ENCODE results near the gene PRPF31. TPM values are rescaled to one million over a fixed set of nuclear protein-coding genes. Genes with fewer than 3 reads are reported as not detected.
A peak's percentile ranks its signal among the peaks of the same experiment; 100 is the strongest.

The PRPF31 gene
- total and polyA plus RNA-seq, 2 of the 13 experiments (the other 11 are each of a cell fraction or from before 2014, with no cell fraction given): 23.8 to 63.8 TPM

DNA sequence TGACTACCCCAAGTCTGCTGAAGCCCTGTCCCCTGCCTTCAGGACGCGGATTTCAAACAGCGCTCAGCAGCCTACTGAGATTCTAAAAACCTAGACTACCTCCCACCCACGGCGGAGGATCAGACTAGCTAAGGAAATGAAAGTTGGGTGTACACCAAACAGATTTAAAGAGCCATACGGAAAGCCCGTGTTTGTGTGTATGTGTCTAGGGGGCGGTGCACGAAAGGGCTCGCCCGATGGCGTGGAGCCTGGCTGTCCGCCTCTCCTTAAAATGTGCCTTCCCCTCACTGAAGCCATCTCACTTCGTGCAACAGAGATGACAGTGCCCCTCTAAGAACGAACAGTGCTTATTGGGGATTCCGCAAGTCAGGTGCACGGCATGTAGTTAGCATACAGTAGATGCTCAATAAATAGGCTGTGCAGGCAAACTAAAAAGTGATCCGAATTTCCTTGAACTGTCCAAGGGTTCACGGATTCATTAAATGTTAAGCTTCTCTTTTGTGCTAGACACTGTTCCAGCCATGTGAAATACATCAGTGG lies 43.3 kb downstream of the PRPF31 start (continued):
- TF ChIP-seq CBX2 (IDR thresholded peaks at IDR 0.05; ENCODE audit: low read depth, low read length) (no peak), CBX2 (CRISPR knock-in tag; IDR thresholded peaks at IDR 0.05; ENCODE audit: low read depth) (no peak), SMARCC2 (IDR thresholded peaks at IDR 0.05) (no peak), GATAD1 (CRISPR knock-in tag; IDR thresholded peaks at IDR 0.05) (no peak), HIC2 (CRISPR knock-in tag; IDR thresholded peaks at IDR 0.05; ENCODE audit: low read depth) (no peak; the same call in 1 of the 2 replicates), ZNF10 (CRISPR knock-in tag; IDR thresholded peaks at IDR 0.05; ENCODE audit: borderline replicate concordance, low read depth) (no peak), ZNF354B (CRISPR knock-in tag; IDR thresholded peaks at IDR 0.05) (0 out of 2 replicates have a peak, but pooled peaks have one; percentile 31), SMAD3 (CRISPR knock-in tag; IDR thresholded peaks at IDR 0.05) (no peak), ZNF367 (CRISPR knock-in tag; IDR thresholded peaks at IDR 0.05; ENCODE audit: borderline replicate concordance) (no peak), ARID5B (CRISPR knock-in tag; IDR thresholded peaks at IDR 0.05) (no peak), ZNF468 (CRISPR knock-in tag; IDR thresholded peaks at IDR 0.05) (no peak), JARID2 (CRISPR knock-in tag; IDR thresholded peaks at IDR 0.05; ENCODE audit: insufficient replicate concordance) (no peak), ZNF781 (CRISPR knock-in tag; IDR thresholded peaks at IDR 0.05; ENCODE audit: borderline replicate concordance, not compliant biosample characterization) (no peak), SNRNP70 (IDR thresholded peaks at IDR 0.05; ENCODE audit: low read depth, low read length) (no peak), ARID2 (CRISPR knock-in tag; IDR thresholded peaks at IDR 0.05; ENCODE audit: borderline replicate concordance) (0 out of 2 replicates have a peak, but pooled peaks have one; percentile 74), ATF1 (CRISPR knock-in tag; IDR thresholded peaks at IDR 0.05) (no peak), WIZ (CRISPR knock-in tag; IDR thresholded peaks at IDR 0.05) (no peak), JDP2 (CRISPR knock-in tag; IDR thresholded peaks at IDR 0.05; ENCODE audit: borderline replicate concordance) (no peak), GZF1 (CRISPR knock-in tag; IDR thresholded peaks at IDR 0.05) (0 out of 2 replicates have a peak, but pooled peaks have one; percentile 19), HMGA1 (CRISPR knock-in tag; conservative IDR thresholded peaks at IDR 0.05) (no peak), MIER2 (CRISPR knock-in tag; IDR thresholded peaks at IDR 0.05) (no peak)
- TF ChIP-seq, protein P1, sequence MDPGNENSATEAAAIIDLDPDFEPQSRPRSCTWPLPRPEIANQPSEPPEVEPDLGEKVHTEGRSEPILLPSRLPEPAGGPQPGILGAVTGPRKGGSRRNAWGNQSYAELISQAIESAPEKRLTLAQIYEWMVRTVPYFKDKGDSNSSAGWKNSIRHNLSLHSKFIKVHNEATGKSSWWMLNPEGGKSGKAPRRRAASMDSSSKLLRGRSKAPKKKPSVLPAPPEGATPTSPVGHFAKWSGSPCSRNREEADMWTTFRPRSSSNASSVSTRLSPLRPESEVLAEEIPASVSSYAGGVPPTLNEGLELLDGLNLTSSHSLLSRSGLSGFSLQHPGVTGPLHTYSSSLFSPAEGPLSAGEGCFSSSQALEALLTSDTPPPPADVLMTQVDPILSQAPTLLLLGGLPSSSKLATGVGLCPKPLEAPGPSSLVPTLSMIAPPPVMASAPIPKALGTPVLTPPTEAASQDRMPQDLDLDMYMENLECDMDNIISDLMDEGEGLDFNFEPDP (CRISPR knock-in tag; conservative IDR thresholded peaks at IDR 0.05): no peak
- TF ChIP-seq, protein P2, sequence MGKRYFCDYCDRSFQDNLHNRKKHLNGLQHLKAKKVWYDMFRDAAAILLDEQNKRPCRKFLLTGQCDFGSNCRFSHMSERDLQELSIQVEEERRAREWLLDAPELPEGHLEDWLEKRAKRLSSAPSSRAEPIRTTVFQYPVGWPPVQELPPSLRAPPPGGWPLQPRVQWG (CRISPR knock-in tag; IDR thresholded peaks at IDR 0.05; ENCODE audit: borderline replicate concordance, low read depth): no peak
